ENCODE results near the gene RUFY4.
A peak's percentile ranks its signal among the peaks of the same experiment; 100 is the strongest.

Gene RUFY4, protein sequence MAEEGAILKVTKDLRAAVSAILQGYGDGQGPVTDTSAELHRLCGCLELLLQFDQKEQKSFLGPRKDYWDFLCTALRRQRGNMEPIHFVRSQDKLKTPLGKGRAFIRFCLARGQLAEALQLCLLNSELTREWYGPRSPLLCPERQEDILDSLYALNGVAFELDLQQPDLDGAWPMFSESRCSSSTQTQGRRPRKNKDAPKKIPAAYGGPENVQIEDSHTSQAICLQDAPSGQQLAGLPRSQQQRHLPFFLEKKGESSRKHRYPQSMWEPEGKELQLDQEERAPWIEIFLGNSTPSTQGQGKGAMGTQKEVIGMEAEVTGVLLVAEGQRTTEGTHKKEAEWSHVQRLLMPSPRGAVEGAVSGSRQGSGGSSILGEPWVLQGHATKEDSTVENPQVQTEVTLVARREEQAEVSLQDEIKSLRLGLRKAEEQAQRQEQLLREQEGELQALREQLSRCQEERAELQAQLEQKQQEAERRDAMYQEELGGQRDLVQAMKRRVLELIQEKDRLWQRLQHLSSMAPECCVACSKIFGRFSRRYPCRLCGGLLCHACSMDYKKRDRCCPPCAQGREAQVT

GRCh38 chr2:218068721-218069334 is at the start of gene RUFY4:
Gene RUFY4, plus strand, starts transcription at chr2:218069253. Its CDS starts 1,353 bp downstream, at chr2:218070606.
- peak; percentile 10 to 42 for DNase-seq (ENCODE audit: low read depth in 2 of 2)

- no peak for DNase-seq (ENCODE audit: low read depth in 2 of 2)
These were observed 49.5 kb upstream of the RUFY4 start for GRCh38 chr2:218019411-218020060.

DNA sequence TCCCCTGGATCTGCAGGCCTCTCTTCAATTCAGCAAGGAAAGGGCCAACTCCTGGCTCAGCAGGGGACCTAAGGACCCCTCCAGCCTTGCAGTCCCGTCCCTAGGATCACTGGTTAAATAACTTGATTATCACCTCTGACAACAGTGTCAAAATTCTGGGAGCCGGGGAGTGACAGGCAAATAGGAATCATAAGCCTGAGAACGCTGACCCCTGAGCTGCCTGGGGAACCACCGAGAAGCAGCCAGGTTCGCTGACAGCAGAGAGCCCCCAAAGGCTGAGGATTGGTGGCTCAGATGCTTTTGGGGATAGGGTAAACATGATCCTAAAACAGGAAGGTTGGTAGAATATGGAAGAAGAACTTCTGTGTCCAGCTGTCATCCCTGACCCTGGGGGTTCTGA is 48.8 kb upstream of the RUFY4 start:
- no peak for DNase-seq (ENCODE audit: low read depth in 2 of 2)

GRCh38 chr2:218020966-218021535 is 48.0 kb upstream of the RUFY4 start:
- no peak for DNase-seq (ENCODE audit: low read depth in 2 of 2)

- no peak for DNase-seq (ENCODE audit: low read depth in 2 of 2)
These were observed 47.4 kb upstream of the RUFY4 start for GRCh38 chr2:218021536-218022071.

GRCh38 chr2:218022131-218022850 is 46.8 kb upstream of the RUFY4 start:
- DNase-seq (ENCODE audit: low read depth in 2 of 2): no peak

DNA sequence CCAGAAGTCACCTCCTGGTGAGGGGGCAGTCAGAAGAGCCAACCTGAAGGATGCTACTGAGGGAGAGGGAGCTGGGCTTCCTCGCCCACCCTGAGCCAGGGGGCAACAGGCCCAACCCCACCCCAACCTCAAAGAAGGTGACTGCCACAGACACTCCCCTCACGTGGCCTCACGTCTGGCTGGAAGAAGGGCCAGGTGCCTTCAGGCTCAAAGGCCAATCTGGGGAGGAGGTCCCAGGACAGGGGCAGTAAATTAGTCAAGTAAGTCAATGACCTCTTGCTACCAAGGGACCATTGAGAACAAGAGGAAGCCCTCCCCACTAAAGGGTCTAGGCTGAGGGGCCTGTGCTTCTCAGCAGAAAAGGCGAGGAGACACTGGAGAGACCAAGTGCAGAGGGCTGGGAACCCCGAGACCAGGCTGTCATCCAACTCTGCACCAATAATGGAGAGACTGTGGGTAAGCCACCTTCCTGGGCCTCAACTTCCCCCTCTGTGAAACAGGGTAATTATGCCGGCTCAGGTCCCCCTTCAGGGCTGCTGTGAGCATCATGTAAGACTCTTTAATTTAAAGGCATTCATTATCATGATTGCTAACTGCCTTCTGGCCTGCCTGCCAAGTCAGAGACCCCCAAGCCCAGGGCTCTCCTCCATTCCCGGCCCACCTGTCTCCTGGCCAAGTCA is 46.1 kb upstream of the RUFY4 start:
- DNase-seq (ENCODE audit: low read depth in 2 of 2): no peak

DNA sequence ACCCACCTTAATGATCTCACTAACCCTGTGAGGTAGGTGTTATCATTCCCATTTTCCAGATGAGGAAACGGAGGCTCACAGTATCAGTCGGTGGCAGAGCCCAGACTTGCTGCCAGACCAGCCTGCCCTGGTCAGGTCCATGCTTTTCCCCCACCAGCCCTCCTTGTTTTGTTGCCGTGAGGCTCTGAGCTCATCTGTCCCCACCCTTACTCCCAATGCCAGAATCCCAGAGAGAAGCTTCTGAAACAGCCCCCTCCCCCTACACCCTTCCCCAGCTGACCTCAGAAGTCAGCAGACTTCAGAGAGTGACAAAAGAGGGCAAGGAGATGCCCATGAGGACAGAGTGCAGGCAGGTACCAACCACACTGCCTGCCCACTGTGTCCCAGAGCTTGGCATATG is 45.4 kb upstream of the RUFY4 start:
- DNase-seq (ENCODE audit: low read depth in 2 of 2): no peak

- DNase-seq (ENCODE audit: low read depth in 2 of 2): no peak
These were observed 44.7 kb upstream of the RUFY4 start for GRCh38 chr2:218024336-218024735.

- no peak for DNase-seq (ENCODE audit: low read depth in 2 of 2)
These were observed 44.2 kb upstream of the RUFY4 start for GRCh38 chr2:218024871-218025270.

- DNase-seq (ENCODE audit: low read depth in 2 of 2): no peak
These were observed 42.8 kb upstream of the RUFY4 start for GRCh38 chr2:218026244-218026643.

DNA sequence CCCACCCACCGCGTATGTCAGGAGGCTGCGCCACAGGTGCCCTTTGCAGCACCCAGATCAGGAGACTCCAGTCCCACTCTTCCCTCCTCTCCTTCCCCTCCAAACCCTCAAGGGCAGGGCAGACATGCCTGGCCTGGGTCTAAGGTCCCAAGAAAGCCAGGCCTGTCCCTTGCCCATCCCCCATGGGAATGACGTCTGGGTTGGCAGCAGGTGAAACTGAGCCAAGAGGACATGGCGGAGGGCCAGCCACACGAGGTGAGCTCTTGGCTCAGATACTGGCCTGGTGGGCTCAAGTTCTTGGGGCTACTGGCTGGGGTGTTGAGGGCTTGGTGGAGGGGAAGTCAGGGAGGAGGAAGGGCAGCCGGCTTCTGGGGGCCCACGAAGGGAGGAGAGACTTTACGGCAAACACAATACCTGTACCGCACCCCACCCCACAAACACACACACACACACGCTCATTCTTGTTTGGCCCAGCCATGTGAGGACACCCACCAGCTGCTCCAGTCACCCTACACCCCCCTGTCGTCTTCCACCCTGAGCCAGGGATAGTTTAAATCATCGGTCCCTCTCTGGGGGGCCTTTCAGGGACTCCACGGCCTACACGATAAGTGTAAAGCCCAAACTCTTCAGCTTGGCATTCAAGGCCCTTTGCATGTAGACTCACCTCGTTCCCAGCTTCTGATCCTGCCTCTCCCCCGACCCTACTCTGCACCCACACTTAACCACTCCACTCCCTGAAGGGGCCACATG is 42.2 kb upstream of the RUFY4 start:
- DNase-seq (ENCODE audit: low read depth in 2 of 2): no peak

DNA sequence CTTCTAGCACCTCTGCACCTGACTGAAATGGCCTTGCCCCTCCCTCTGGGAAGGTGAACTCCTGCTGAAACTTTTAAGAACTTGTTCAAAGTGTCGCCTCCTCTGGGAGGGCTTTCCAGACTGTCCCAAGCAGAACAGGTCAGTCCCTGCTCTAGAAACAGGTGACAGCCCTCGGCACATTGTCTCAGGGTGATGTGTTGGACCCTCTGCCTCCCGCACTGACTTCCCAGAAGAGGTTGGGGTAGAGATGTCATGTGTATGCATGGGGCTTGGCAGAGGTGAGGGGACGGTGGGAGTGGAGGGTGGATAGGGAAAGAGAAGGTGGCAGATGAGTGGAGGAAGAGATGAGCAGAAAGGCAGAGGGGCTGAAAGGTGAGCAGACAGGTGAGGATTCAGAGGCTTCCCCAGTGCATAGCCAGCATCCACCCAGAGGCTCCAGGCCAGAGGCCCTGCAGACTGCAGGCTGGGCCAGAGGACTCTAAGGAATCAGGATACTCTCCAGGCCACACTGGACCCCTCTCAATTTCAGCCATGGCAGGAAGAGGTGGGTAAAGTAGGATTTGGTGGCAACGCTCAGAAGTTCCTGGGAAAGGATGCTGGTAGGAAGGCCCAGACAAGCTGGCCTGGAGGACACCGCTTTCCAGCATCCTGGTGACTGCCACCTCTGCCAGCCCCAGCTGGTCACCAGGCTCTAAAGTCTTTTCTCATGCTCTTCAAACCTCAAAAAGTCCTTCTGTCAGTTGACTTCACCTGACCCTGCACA is 41.4 kb upstream of the RUFY4 start:
- no peak for DNase-seq (ENCODE audit: low read depth in 2 of 2)

DNA sequence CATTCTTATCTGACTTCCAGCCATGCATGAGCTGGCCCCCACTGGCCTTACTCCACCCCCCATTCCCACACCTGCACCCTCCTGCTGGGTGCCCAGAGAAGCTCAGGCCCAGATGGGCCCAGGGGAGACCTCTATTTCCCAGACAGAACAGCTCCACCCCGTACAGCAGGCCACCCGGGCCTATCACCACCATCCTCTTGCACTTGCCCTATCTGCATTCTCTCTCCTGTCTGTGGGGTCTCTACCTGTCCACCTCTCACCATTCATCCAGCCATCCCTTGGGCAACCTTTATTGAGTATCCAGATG is 40.9 kb upstream of the RUFY4 start:
- DNase-seq (ENCODE audit: low read depth in 2 of 2): no peak

DNA sequence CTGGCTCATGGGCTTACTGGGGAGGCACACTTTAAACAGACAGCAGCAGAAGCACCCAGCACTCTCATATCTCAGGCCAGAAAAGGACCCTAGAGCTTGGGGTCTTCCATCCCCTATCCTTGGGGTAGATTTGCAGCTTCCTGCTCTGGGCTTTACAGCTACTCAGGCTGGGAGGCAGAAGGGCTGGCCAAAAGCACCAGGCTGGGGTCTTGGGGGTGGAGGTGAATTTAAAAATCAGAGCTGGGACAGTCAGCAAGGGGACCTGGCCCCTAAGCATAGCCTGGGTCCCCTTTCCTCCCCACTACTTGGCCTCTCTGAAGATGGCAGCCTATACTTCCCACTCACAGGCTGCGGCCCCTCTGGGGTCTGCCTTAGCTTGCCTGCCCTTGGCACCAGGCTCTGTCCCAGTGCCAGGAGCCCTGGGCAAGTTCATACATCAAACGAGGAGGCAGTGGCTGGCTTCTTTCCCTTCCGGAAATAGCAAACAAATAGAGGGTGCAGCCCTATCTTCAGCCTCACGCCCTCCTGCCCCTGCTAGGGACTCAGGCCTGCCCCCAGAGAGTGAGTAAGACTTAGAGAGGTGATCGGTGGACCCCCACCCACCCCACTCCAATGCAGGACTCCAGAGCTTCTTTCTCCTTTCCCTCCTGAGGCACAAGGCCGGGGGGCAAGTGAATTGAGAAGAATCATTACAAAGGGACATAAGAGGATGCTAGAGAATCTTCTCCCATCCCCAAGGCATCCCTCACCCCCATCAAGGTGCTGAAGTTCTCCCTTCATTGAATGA is 40.3 kb upstream of the RUFY4 start:
- no peak for DNase-seq (ENCODE audit: low read depth in 2 of 2)

DNA sequence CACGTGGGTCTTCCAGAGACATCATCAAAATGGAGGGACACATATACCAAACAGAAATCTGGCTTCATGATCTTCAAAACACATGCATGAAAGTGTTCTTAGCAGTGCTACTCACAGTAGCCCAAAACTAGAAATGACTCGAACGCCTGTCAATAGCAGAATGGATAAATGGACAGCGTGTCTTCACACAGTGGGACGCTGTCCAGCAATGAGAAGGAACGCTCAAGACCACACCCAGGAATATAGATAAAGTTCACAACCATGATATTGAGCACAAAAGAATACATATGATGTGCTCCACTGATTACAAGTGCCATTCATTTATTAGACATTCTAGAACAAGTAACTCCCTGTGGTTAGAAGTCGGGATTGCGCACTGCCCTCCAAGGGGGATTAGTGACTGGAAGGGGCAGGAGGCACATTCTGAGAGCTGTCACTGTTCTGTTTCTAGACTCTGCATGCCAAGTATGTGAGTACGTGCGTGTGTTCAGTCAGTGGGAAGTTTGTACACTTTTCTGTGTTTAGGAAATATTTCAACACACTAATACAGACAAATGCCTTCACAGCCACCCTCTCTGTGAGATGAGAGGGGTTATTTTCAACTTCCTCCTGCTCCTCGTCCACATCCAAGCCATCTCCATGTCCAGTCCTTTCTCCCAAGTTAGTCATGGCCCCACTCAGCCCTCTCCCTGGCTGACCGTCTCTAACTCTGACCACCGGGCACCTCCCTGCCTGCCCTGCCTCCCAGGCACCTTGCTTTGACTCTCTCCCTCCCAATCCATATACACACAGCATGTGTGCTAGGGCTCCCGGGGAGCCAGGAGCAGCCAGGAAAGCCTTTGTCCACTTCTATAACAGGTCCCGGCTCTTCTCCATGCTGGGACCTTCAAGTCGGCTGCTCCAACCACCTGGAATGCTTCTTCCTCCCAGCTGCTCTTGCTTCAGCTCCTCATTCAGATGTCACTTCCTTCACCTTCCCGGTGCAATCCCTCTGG is 39.4 kb upstream of the RUFY4 start:
- no peak for DNase-seq (ENCODE audit: low read depth in 2 of 2)
